ENCODE measurements around the gene LMCD1.

LMCD1 gene

DNA sequence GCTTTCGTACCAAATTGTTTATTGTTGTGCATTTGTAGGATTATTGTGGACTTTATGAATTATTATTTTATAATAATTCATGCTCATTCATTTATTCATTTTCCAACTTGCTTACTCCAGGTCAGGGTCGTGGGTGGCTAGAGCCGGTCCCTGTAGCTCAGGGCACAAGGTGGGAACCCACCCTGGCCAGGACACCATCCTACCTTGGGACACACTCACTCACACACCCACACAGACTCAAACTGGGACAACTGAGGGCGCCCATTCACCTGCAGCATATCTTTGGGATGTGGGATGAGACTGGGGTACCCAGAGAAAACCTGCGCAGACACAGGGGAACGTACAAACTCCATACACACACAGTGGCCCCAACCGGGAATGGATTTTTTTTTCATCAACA, 102.4 kb downstream of the LMCD1 start:
- Histone ChIP-seq H4K20me1 (ENCODE audit: low read depth, low read length) (no peaks in the 10 kb centered on the region), H3K79me2 (ENCODE audit: insufficient read depth, low read length) (no peaks in the 10 kb centered on the region), H3F3A (ENCODE audit: insufficient read depth) (no peaks in the 10 kb centered on the region), H3K27me3 (ENCODE audit: low read length) (no peaks in the 10 kb centered on the region), H3K27ac (ENCODE audit: low read depth, low read length) (no peak overlapping the region), H2AFZ (ENCODE audit: low read depth, low read length, severe bottlenecking) (no peak overlapping the region), H3K9me3 (ENCODE audit: insufficient read depth, low read length) (no peaks in the 10 kb centered on the region; the same call in 1 of the 2 replicates), H3K4me2 (ENCODE audit: low read depth, low read length, poor library complexity, severe bottlenecking) (no peak overlapping the region), H3K9ac (ENCODE audit: low read length) (no peak overlapping the region), H3K4me3 (ENCODE audit: insufficient read depth, low read length, poor library complexity, severe bottlenecking) (no peak overlapping the region), H3K9me2 (replicated peaks; ENCODE audit: insufficient read depth, low read length) (no peaks in the 10 kb centered on the region), H3K36me3 (ENCODE audit: low read length) (no peaks in the 10 kb centered on the region)
- TF ChIP-seq, protein P1, sequence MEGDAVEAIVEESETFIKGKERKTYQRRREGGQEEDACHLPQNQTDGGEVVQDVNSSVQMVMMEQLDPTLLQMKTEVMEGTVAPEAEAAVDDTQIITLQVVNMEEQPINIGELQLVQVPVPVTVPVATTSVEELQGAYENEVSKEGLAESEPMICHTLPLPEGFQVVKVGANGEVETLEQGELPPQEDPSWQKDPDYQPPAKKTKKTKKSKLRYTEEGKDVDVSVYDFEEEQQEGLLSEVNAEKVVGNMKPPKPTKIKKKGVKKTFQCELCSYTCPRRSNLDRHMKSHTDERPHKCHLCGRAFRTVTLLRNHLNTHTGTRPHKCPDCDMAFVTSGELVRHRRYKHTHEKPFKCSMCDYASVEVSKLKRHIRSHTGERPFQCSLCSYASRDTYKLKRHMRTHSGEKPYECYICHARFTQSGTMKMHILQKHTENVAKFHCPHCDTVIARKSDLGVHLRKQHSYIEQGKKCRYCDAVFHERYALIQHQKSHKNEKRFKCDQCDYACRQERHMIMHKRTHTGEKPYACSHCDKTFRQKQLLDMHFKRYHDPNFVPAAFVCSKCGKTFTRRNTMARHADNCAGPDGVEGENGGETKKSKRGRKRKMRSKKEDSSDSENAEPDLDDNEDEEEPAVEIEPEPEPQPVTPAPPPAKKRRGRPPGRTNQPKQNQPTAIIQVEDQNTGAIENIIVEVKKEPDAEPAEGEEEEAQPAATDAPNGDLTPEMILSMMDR (IDR thresholded peaks at IDR 0.05; ENCODE audit: insufficient read depth, low read length, poor library complexity, severe bottlenecking), result no peak
- TF ChIP-seq EZH2phosphoT487 (conservative IDR thresholded peaks at IDR 0.05; ENCODE audit: low read length), result no peak

DNA sequence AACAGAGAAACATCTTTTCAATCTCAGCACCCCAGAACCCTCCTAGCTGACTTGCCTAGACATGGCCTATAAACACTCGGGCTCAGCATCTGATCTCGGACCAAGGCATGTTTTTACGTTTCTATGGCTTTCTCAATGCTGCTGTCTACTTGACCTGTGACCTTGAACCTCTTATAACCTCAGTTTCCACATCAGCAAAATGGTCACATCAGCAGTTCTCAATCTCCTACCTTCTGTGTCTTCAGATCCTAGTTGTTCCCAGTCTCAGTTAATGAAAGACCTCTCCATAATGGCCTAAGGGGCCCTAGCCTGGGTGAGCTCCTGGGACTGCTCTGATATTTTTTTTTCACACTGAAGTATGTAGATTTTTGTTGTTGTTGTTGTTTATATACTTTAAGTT, 103.4 kb downstream of the LMCD1 start:
- no peak overlapping the region for H2AFZ ChIP-seq (ENCODE audit: low read depth, low read length, severe bottlenecking)
- H3K79me2 ChIP-seq (ENCODE audit: insufficient read depth, low read length), result no peaks in the 10 kb centered on the region
- TF ChIP-seq EZH2phosphoT487 (conservative IDR thresholded peaks at IDR 0.05; ENCODE audit: low read length), result no peak
- TF ChIP-seq, protein P1 (IDR thresholded peaks at IDR 0.05; ENCODE audit: insufficient read depth, low read length, poor library complexity, severe bottlenecking), result no peak

DNA sequence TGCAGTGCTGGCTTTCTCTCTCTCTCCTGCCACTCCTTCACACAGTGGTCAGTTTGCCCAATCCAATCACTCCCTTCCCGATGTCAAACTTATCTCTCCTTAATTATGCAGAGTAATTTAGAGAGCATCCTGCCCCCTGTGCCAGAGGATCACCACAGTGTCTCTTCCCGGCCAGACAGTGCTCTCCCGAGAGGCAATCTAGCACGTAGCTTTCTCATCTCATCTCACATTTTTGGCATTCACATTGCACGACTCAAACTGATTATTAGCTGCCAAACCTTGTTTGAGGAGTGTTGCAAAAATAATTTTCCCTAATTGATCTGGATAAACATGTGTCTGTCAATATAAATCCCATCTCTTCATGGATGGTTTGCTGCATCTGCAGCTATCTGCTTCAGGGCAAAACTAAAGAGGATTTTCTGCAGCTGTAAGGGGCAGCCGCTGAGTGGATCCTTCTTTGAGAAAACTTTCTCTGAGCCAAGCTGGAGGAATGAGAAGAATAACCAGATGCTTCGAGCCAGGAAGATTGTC, 105.1 kb downstream of the LMCD1 start:
- no peaks in the 10 kb centered on the region for H3K9me3 ChIP-seq (ENCODE audit: insufficient read depth, low read length)
- H3K27ac ChIP-seq (ENCODE audit: low read depth, low read length), result no peak overlapping the region
- H3K9ac ChIP-seq (ENCODE audit: low read length), result no peak overlapping the region
- H3K36me3 ChIP-seq (ENCODE audit: low read length), result no peaks in the 10 kb centered on the region
- TF ChIP-seq, protein P1 (IDR thresholded peaks at IDR 0.05; ENCODE audit: insufficient read depth, low read length, poor library complexity, severe bottlenecking), result no peak
- no peak for TF ChIP-seq EZH2phosphoT487 (conservative IDR thresholded peaks at IDR 0.05; ENCODE audit: low read length)
- H3K79me2 ChIP-seq (ENCODE audit: insufficient read depth, low read length), result no peaks in the 10 kb centered on the region
- no peak overlapping the region for H3K4me3 ChIP-seq (ENCODE audit: insufficient read depth, low read length, poor library complexity, severe bottlenecking)
- no peaks in the 10 kb centered on the region for H3F3A ChIP-seq (ENCODE audit: insufficient read depth)
- no peak overlapping the region for H3K4me2 ChIP-seq (ENCODE audit: low read depth, low read length, poor library complexity, severe bottlenecking)
- no peak overlapping the region for H2AFZ ChIP-seq (ENCODE audit: low read depth, low read length, severe bottlenecking)
- no peaks in the 10 kb centered on the region for H4K20me1 ChIP-seq (ENCODE audit: low read depth, low read length)
- no peaks in the 10 kb centered on the region for H3K9me2 ChIP-seq (replicated peaks; ENCODE audit: insufficient read depth, low read length)
- no peaks in the 10 kb centered on the region for H3K27me3 ChIP-seq (ENCODE audit: low read length)

More for the DNA sequence above, 103.4 kb downstream of the LMCD1 start:
- no peaks in the 10 kb centered on the region; the same call in 1 of the 2 replicates for H3K9me3 ChIP-seq (ENCODE audit: insufficient read depth, low read length)
- H3K4me3 ChIP-seq (ENCODE audit: insufficient read depth, low read length, poor library complexity, severe bottlenecking), result no peak overlapping the region
- no peak overlapping the region for H3K4me2 ChIP-seq (ENCODE audit: low read depth, low read length, poor library complexity, severe bottlenecking)
- H4K20me1 ChIP-seq (ENCODE audit: low read depth, low read length), result no peaks in the 10 kb centered on the region
- no peaks in the 10 kb centered on the region for H3K27me3 ChIP-seq (ENCODE audit: low read length)
- H3F3A ChIP-seq (ENCODE audit: insufficient read depth), result no peaks in the 10 kb centered on the region
- H3K9me2 ChIP-seq (replicated peaks; ENCODE audit: insufficient read depth, low read length), result no peaks in the 10 kb centered on the region
- H3K36me3 ChIP-seq (ENCODE audit: low read length), result no peaks in the 10 kb centered on the region
- H3K9ac ChIP-seq (ENCODE audit: low read length), result no peak overlapping the region
- H3K27ac ChIP-seq (ENCODE audit: low read depth, low read length), result no peak overlapping the region
